Ishikawa (cell line): Measurements from ENCODE around the gene PEX6.

ENCODE experiments used
- CEBPB ChIP-seq: IDR thresholded peaks from 2 replicates; pipeline ENCODE4 v1.6.1; 2012
- CREB1 ChIP-seq: IDR thresholded peaks from 2 replicates; pipeline ENCODE4 v1.6.1; 2012; ENCODE audit warnings: low read depth
- EGR1 ChIP-seq: IDR thresholded peaks from 2 replicates; pipeline ENCODE4 v1.6.1; 2012
- EP300 ChIP-seq: IDR thresholded peaks from 2 replicates; pipeline ENCODE4 v1.6.1; 2012; ENCODE audit warnings: borderline replicate concordance
- FOXM1 ChIP-seq: IDR thresholded peaks from 2 replicates; pipeline ENCODE4 v1.6.1; 2012; ENCODE audit warnings: low read depth, borderline replicate concordance
- NFIC ChIP-seq: IDR thresholded peaks from 2 replicates; pipeline ENCODE4 v1.6.1; 2012
- RAD21 ChIP-seq: IDR thresholded peaks from 2 replicates; pipeline ENCODE4 v1.6.1; 2012; ENCODE audit warnings: low read depth
- TAF1 ChIP-seq: IDR thresholded peaks from 2 replicates; pipeline ENCODE4 v1.6.1; 2012; ENCODE audit warnings: low read depth, mild to moderate bottlenecking
- TCF12 ChIP-seq: IDR thresholded peaks from 2 replicates; pipeline ENCODE4 v1.6.1; 2012; ENCODE audit warnings: low read depth
- TEAD4 ChIP-seq: IDR thresholded peaks from 2 replicates; pipeline ENCODE4 v1.6.1; 2012
- YY1 ChIP-seq: IDR thresholded peaks from 2 replicates; pipeline ENCODE4 v1.6.1; 2012; ENCODE audit warnings: low read depth
- ZBTB7A ChIP-seq: IDR thresholded peaks from 2 replicates; pipeline ENCODE4 v1.6.1; 2012; ENCODE audit warnings: low read depth
- TF ChIP-seq, protein P1 (sequence below): IDR thresholded peaks from 2 replicates; pipeline ENCODE4 v1.6.1; 2012
- TF ChIP-seq, protein P2 (sequence below): IDR thresholded peaks from 2 replicates; pipeline ENCODE4 v1.6.1; 2012
- TF ChIP-seq, protein P3 (sequence below): IDR thresholded peaks from 2 replicates; pipeline ENCODE4 v1.6.1; 2012; ENCODE audit warnings: low read depth, mild to moderate bottlenecking

PEX6 gene

DNA sequence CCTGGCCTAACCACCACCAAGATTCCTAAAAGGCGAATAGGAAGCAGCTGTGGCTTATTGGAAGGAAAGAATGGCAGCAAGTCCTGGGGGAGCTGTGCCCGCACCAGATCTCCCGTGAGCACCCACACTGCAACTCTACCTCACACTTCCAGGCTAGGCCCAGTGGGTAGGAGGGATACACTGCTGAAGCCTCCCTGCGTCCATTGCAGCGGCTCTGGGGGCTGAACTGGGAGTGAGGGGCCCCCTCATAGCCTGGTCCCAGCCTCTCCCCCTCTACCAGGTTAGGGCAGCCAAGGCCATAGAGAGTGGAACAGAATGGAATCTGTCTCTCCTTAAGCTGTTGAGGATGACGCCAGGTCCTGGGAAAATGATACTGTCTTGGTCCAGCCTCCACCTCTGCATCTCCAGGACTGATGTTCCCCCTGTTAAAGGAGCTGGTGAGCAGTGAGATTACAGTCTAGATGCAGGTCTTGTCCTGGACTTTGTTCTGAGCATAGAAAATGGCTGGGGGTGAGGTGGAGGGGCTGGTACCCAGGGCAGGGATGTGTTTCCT lies 38.4 kb downstream of the PEX6 start:
- TF ChIP-seq RAD21: no peak
- TF ChIP-seq, protein P1, sequence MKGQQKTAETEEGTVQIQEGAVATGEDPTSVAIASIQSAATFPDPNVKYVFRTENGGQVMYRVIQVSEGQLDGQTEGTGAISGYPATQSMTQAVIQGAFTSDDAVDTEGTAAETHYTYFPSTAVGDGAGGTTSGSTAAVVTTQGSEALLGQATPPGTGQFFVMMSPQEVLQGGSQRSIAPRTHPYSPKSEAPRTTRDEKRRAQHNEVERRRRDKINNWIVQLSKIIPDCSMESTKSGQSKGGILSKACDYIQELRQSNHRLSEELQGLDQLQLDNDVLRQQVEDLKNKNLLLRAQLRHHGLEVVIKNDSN: no peak
- TF ChIP-seq YY1: no peak
- TF ChIP-seq EGR1: no peak
- no peak for TF ChIP-seq TAF1
- TF ChIP-seq, protein P2, sequence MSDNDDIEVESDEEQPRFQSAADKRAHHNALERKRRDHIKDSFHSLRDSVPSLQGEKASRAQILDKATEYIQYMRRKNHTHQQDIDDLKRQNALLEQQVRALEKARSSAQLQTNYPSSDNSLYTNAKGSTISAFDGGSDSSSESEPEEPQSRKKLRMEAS: no peak
- TF ChIP-seq NFIC: no peak
- no peak for TF ChIP-seq TEAD4
- no peak for TF ChIP-seq EP300

DNA sequence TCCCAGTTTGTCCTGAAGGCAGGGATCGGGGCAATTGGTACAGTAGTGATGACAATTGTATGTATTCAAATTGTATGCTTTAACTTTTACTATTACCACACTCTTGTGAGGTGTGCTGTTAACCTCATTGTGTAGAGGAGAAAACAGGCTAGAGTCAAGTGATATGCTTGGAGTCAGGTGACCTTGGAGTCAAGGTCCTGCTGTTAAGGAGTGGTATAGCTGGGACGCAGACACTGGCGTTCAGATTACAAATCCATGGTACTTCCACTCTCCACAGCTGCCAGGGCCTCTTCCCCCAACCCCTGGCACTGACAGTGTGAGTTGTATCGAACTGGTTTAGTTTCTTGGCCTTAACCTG lies 39.2 kb downstream of the PEX6 start:
- no peak for TF ChIP-seq EGR1

DNA sequence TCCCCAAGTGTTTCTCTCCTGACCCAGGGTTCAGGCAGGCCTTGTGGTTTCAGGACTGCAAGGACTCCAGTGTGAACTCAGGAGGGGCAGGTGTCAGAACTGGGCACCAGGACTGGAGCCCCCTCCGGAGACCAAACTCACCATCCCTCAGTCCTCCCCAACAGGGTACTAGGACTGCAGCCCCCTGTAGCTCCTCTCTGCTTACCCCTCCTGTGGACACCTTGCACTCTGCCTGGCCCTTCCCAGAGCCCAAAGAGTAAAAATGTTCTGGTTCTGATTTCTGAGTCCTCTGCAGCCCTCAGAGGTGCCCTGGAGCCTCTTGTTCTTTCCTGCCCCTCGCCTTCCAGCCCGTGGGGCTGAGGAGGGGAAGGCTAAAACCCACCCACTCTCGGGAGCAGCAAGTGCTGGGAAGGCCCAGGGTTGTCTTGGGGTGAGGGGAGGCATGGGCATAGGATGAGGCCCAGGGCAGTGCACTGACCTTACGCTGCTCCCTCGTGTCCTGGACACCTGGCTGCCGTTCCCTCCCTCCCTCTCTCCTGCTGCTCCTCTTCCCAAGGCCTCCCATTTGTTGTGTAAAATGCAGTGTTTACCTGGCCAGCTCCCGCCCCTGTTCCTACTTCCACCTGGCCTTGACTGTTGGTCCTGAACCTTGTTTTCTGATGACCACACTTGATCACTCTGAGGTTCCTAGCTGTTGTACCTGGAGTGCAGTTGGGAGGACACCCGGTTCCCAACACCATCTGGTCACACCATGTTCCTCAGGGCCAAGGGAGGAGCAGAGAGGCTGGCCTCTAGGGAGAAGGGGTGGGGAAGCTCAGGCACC lies 39.8 kb downstream of the PEX6 start:
- TF ChIP-seq EGR1: no peak
- TF ChIP-seq CREB1: no peak
- TF ChIP-seq NFIC: no peak
- TF ChIP-seq, protein P2: no peak
- no peak for TF ChIP-seq TCF12
- TF ChIP-seq TEAD4: no peak
- TF ChIP-seq, protein P3, sequence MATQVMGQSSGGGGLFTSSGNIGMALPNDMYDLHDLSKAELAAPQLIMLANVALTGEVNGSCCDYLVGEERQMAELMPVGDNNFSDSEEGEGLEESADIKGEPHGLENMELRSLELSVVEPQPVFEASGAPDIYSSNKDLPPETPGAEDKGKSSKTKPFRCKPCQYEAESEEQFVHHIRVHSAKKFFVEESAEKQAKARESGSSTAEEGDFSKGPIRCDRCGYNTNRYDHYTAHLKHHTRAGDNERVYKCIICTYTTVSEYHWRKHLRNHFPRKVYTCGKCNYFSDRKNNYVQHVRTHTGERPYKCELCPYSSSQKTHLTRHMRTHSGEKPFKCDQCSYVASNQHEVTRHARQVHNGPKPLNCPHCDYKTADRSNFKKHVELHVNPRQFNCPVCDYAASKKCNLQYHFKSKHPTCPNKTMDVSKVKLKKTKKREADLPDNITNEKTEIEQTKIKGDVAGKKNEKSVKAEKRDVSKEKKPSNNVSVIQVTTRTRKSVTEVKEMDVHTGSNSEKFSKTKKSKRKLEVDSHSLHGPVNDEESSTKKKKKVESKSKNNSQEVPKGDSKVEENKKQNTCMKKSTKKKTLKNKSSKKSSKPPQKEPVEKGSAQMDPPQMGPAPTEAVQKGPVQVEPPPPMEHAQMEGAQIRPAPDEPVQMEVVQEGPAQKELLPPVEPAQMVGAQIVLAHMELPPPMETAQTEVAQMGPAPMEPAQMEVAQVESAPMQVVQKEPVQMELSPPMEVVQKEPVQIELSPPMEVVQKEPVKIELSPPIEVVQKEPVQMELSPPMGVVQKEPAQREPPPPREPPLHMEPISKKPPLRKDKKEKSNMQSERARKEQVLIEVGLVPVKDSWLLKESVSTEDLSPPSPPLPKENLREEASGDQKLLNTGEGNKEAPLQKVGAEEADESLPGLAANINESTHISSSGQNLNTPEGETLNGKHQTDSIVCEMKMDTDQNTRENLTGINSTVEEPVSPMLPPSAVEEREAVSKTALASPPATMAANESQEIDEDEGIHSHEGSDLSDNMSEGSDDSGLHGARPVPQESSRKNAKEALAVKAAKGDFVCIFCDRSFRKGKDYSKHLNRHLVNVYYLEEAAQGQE: no peak
- TF ChIP-seq RAD21: no peak
- no peak for TF ChIP-seq FOXM1
- TF ChIP-seq ZBTB7A: no peak
- no peak for TF ChIP-seq TAF1
- TF ChIP-seq, protein P1: no peak
- no peak for TF ChIP-seq YY1
- TF ChIP-seq CEBPB: no peak
- no peak for TF ChIP-seq EP300

DNA sequence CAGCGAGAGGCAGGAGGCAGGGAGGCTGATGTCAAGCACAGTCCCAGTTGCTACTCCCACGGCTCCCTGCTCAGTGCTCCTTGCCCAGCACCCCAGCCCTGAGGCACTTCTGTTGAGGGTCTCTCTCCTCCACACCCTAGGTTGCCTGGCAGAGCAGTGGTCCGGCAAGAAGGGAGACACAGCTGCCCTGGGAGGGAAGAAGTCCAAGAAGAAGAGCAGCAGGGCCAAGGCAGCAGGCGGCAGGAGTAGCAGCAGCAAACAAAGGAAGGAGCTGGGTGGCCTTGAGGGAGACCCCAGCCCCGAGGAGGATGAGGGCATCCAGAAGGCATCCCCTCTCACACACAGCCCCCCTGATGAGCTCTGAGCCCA lies 40.6 kb downstream of the PEX6 start:
- TF ChIP-seq, protein P2: no peak
- no peak for TF ChIP-seq TEAD4
- TF ChIP-seq CREB1: no peak
- TF ChIP-seq NFIC: no peak
- TF ChIP-seq ZBTB7A: no peak
- no peak for TF ChIP-seq RAD21
- no peak for TF ChIP-seq CEBPB
- TF ChIP-seq TCF12: no peak

DNA sequence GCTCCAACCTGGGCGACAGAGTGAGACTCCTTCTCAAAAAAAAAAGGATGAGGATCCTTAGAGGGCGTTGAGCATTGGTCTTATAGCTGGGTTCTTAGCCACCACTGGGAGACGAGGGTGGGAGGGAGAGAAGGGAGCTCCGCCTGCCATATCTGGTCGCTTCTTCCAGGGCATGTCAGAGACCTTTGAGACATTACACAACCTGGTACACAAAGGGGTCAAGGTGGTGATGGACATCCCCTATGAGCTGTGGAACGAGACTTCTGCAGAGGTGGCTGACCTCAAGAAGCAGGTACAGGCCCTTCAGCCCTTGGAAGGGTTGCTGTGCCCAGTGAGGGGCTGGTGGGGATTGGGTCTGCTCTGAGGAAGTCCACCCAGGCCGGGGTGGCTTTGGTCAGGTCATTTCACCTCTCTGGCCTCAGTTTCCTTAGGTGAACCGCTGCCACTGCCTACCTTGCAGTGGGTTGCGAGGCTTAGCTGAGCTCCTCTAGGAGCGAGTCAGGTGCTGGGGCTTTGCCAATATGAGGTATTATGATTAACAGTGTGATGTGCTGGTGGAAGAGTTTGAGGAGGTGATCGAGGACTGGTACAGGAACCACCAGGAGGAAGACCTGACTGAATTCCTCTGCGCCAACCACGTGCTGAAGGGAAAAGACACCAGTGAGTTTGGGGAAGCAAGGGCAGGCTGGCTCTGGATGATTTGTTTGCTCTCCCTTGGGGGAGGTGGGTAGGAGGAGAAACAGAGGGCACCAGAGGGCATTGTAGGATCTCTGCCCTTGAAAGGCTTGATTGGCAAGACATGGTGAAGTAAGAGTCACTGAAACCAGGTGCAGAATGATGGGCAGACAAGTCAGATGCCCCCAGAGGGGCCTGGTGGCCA lies 41.2 kb downstream of the PEX6 start:
- TF ChIP-seq TEAD4 (no peak), TAF1 (no peak), TCF12 (no peak), NFIC (no peak), FOXM1 (no peak), CEBPB (no peak), ZBTB7A (no peak), CREB1 (no peak), RAD21 (no peak), YY1 (no peak), EP300 (no peak)
- TF ChIP-seq, protein P2: no peak
- TF ChIP-seq, protein P1: no peak
- TF ChIP-seq, protein P3: no peak
